Spleen (tissue), 11 donors: ENCODE data around the gene RSF1. TPM values are rescaled to one million over a fixed set of nuclear protein-coding genes. Genes with fewer than 3 reads are reported as not detected.

Experiments
- DNase-seq: peaks from one replicate; pipeline ENCODE4 v3.0.0-alpha.2; 2020
- H3K27ac ChIP-seq, 8 donors: fragments of 200-600 bp; sonication (generic) in 7 of 8; 1 replicate in 4 of 8; 2 replicates in 4 of 8; pipeline versions ENCODE4 v1.5.0 to v1.8.0; 2016 to 2021; ENCODE audit warnings: inconsistent platforms in 4 of 8, mild to moderate bottlenecking in 4 of 8, moderate library complexity in 1 of 8
- H3K27me3 ChIP-seq, 7 donors: fragments of 200-600 bp; sonication (generic) in 6 of 7; replicated peaks in 1 of 7; 1 replicate in 4 of 7; 2 replicates in 3 of 7; pipeline versions ENCODE4 v1.5.0 to v1.8.0; 2016 to 2021; ENCODE audit warnings: inconsistent platforms in 3 of 7, mild to moderate bottlenecking in 1 of 7
- H3K36me3 ChIP-seq, 6 donors: fragments of 200-600 bp; sonication (generic) in 5 of 6; 1 replicate in 4 of 6; 2 replicates in 2 of 6; pipeline versions ENCODE4 v1.5.0 to v1.8.0; 2016 to 2021; ENCODE audit warnings: inconsistent platforms in 2 of 6
- H3K4me1 ChIP-seq, 6 donors: fragments of 200-600 bp; sonication (generic) in 5 of 6; 1 replicate in 3 of 6; 2 replicates in 3 of 6; pipeline versions ENCODE4 v1.5.0 to v1.8.0; 2016 to 2021; ENCODE audit warnings: inconsistent platforms in 3 of 6
- H3K4me3 ChIP-seq, 8 donors: fragments of 200-600 bp; sonication (generic) in 7 of 8; 1 replicate in 4 of 8; 2 replicates in 4 of 8; pipeline versions ENCODE4 v1.5.0 to v1.8.0; 2016 to 2021; ENCODE audit warnings: inconsistent platforms in 4 of 8, mild to moderate bottlenecking in 4 of 8, moderate library complexity in 2 of 8
- H3K9me3 ChIP-seq, 8 donors: fragments of 200-600 bp; sonication (generic) in 7 of 8; 1 replicate in 4 of 8; 2 replicates in 4 of 8; pipeline versions ENCODE4 v1.5.0 to v1.8.0; 2016 to 2021; ENCODE audit warnings: inconsistent platforms in 4 of 8
- CTCF ChIP-seq, 11 experiments: fragments of 200-600 bp in 7 of 11; fragments of 450-650 bp in 4 of 11; sonication (generic) in 4 of 11; IDR thresholded peaks in 8 of 11; conservative IDR thresholded peaks in 3 of 11; 1 replicate in 7 of 11; 2 replicates in 4 of 11; pipeline versions ENCODE4 v1.4.0 to v1.8.0; 2016 to 2021; ENCODE audit warnings: antibody characterized with exemption in 11 of 11, inconsistent platforms in 4 of 11, mild to moderate bottlenecking in 1 of 11
- POLR2A ChIP-seq, 3 donors: fragments of 450-650 bp; IDR thresholded peaks; one replicate each; pipeline ENCODE4 v1.5.1; 2017; ENCODE audit warnings: antibody characterized with exemption in 3 of 3, mild to moderate bottlenecking in 1 of 3
- POLR2AphosphoS5 ChIP-seq, 3 donors: sonication (generic); formaldehyde crosslinking; IDR thresholded peaks; one replicate each; pipeline ENCODE4 v1.5.1; 2017; ENCODE audit warnings: antibody characterized with exemption in 3 of 3
- WGBS, 5 donors: extraction: QIAGEN DNeasy Blood & Tissue Kit in 3 of 5; methylation state at CpG; one replicate each; pipeline versions ENCODE4 v1.1.5 to v1.1.7; 2013 to 2018; 5-methylcytosine and 5-hydroxymethylcytosine counted together
- intact Hi-C: fragments of 100-400 bp; cut with DNase I; formaldehyde crosslinking; loops from one replicate; pipeline ENCODE4 v1.15.0; 2023; ENCODE audit warnings: low total_unique reads
- polyA plus RNA-seq, 3 donors: library from polyadenylated mRNA; stranded (reverse); fragments of 200-250 nt; gene quantifications; one replicate each; pipeline ENCODE4 v1.2.1, GENCODE V29; 2013
- total RNA-seq, 7 donors: library from RNA; depleted of rRNA in 3 of 7; stranded (reverse); fragments of >200 nt in 3 of 7; fragmentation: NEBNext Ultra II Directional in 4 of 7; extraction: Animal tissue kit (Norgen Biotek cat#: 25700) in 4 of 7; gene quantifications; one replicate each; pipeline versions ENCODE4 v1.1.0 to v1.2.1, GENCODE V29; 2016 to 2021
- donor health status: healthy with polysubstance abuse.
- donor health status: DM: no; HTN: no; CAD: no; lungs with moderate emphysema.
- donor health status: DM: no; HTN: no; CAD: no.
- donor health status: Bipolar disorder and iron deficiency.
- donor health status: healthy.
- donor health status: DM: no; HTN: no; CAD: no.
- donor health status: DM: yes; HTN: yes; CAD: no.

Gene RSF1
- total and polyA plus RNA-seq, 10 donors, result 6.1 to 82.1 (median 65.0) TPM

GRCh38 chr11:77758331-77758730 lies 62.2 kb downstream of the RSF1 start:
- intact Hi-C loops, result no loop called here
- 80 to 93% (median 88%) methylated on average over 2 of the region's 2 CpGs for WGBS, 5 donors
- H3K9me3 ChIP-seq, result no peaks in the 10 kb centered on the region
- no peaks in the 10 kb centered on the region for H3K4me1 ChIP-seq
- H3K27ac ChIP-seq, result no peak overlapping the region
- TF ChIP-seq POLR2A (IDR thresholded peaks at IDR 0.05) (no peak), CTCF (IDR thresholded peaks at IDR 0.05 in 8 of 11, conservative IDR thresholded peaks at IDR 0.05 in 3 of 11) (no peak)
- H3K36me3 ChIP-seq, result peaks cover 0 to 93% (median 29%) of the 10 kb centered on the region in 6 donors
- H3K4me3 ChIP-seq, result no peak overlapping the region
- DNase-seq, result no peak
- no peaks in the 10 kb centered on the region for H3K27me3 ChIP-seq

- TF ChIP-seq CTCF (IDR thresholded peaks at IDR 0.05 in 8 of 11, conservative IDR thresholded peaks at IDR 0.05 in 3 of 11), result no peak
- no peak for TF ChIP-seq POLR2AphosphoS5 (IDR thresholded peaks at IDR 0.05)
- TF ChIP-seq POLR2A (IDR thresholded peaks at IDR 0.05), result no peak
- no peak overlapping the region for H3K4me3 ChIP-seq
- no peak overlapping the region for H3K27ac ChIP-seq
- intact Hi-C loops, result no loop called here
- no peaks in the 10 kb centered on the region for H3K27me3 ChIP-seq
- no peak for DNase-seq
- peaks cover 0 to 13% (median 4%) of the 10 kb centered on the region in 6 donors for H3K4me1 ChIP-seq
- no peaks in the 10 kb centered on the region for H3K9me3 ChIP-seq
- peaks cover 0 to 56% (median 7%) of the 10 kb centered on the region in 6 donors for H3K36me3 ChIP-seq
- WGBS, 5 donors, result 93 to 98% (median 97%) methylated on average over 5 of the region's 5 CpGs
Measured at GRCh38 chr11:77753230-77753629, 67.3 kb downstream of the RSF1 start.

- no peak for DNase-seq
- Histone ChIP-seq H3K4me1 (peaks cover 0 to 20% (median 7%) of the 10 kb centered on the region in 6 donors), H3K36me3 (peaks cover 0 to 49% (median 7%) of the 10 kb centered on the region in 6 donors), H3K4me3 (no peak overlapping the region), H3K27ac (no peak overlapping the region), H3K27me3 (no peaks in the 10 kb centered on the region), H3K9me3 (no peaks in the 10 kb centered on the region)
- no peak for TF ChIP-seq POLR2A (IDR thresholded peaks at IDR 0.05)
- 69 to 84% (median 80%) methylated on average over 3 of the region's 3 CpGs for WGBS, 5 donors
- intact Hi-C loops, result no loop called here
Measured at GRCh38 chr11:77752516-77752915, 68.0 kb downstream of the RSF1 start.

- WGBS, 5 donors, result 96 to 97% (median 97%) methylated on average over 6 of the region's 6 CpGs
- Histone ChIP-seq H3K4me3 (no peak overlapping the region), H3K4me1 (peaks cover 0 to 26% (median 7%) of the 10 kb centered on the region in 6 donors), H3K9me3 (no peaks in the 10 kb centered on the region), H3K27ac (no peak overlapping the region), H3K27me3 (no peaks in the 10 kb centered on the region), H3K36me3 (peaks cover 0 to 37% (median 6%) of the 10 kb centered on the region in 6 donors)
- DNase-seq, result no peak
- TF ChIP-seq POLR2A (IDR thresholded peaks at IDR 0.05) (no peak), CTCF (IDR thresholded peaks at IDR 0.05 in 8 of 11, conservative IDR thresholded peaks at IDR 0.05 in 3 of 11) (no peak), POLR2AphosphoS5 (IDR thresholded peaks at IDR 0.05) (no peak)
- intact Hi-C loops, result no loop called here
Measured at GRCh38 chr11:77750394-77751156, 69.9 kb downstream of the RSF1 start.
